Limb (tissue), 2 donors: ENCODE data around the gene NHSL2.
"Not testable (repeated sequence)": the region's sequence is repeated elsewhere in the genome, so short reads cannot be mapped to it uniquely, and the experiment has no call there.

Experiments used
- DNase-seq, 2 donors: peaks; one replicate each; pipeline ENCODE4 v3.0.0-alpha.2; 2016; ENCODE audit errors: extremely low spot score in 2 of 2

The NHSL2 gene

DNA sequence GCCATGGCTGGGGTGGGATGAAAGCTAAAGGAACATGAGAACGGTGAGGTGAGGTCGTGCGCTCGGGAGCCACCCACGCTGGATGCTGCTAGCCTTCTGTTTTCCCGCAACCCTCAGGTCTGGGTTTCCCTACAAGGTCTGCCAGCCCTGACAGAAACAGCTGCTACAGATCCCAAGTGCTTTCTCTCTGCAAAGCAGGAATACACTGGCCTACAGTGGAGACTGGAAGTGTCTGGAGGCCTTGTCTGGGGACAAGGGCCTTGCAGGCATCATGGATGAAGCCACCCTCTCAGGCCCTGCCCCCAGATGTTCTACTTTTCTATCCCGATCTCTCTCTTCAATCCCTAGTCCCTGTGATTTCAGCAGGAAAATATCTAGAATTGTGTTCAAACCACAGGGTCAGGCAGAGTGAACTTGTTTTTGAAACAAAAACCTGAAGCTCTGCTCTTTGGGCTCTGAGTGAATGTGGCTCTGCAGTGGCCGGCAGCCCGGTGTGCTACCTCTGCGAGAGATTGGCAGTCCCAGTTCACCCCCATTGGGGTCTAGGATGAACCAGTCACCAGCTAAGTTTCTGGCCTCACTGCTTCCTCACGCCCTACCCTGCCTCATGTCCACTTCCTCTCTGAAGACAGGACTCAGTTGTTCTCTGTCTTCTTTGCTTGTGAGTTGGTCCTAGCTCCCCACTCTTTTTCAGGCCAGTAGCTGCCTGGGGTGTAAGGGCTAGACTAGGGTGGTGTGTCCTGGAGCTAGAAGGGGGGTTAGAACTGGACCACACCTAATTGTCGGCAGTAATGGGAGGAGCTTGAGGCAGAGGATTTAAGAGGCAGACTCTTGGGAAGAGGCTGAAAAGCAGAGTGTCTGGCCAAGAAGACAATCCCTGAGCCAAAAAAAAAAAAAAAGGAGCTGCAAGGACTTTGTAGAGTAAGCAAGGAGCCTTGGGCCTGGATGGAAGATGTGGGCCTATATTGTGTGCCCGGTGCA lies 131.5 kb downstream of the NHSL2 start:
- DNase-seq, result peak in 1 of 2 donors; percentile 37

DNA sequence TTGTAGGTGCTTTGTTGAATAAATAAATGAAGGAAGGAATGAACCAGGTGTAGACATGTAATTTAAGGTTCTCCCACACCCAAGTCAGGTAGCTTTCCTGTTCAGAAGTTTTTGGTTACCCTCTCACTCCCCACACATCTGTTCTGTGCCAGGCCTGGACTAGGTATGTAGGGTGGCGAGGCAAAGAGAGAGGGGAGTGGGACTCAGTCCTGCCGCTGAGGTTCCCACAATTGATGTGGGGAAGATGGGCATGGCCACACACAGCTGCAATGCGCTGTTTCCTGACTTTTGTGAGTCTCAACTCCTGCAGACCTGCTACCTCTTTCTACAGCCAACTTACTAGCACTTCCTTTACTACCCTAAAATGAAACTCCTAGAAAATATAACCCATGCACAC lies 132.2 kb downstream of the NHSL2 start:
- no peak for DNase-seq

DNA sequence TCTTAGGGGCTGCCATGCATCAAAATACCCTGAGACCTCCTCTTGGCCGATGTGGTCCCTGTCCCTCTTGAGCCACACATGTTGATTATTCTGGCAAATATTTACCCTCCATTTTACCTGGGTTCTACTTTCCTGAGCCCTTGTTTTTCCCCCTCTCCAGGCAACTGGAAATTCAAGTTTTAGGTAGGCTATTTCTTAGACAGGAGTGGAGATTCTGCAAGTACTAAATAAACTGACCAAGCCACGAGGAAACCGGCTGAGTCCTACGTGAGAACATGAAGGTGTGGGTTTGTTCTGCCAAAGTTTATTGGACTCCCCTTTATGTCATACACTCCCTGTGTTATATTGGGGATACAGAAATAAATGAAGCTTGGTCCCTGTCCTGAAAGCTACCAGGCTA lies 133.0 kb downstream of the NHSL2 start:
- DNase-seq, result no peak

DNA sequence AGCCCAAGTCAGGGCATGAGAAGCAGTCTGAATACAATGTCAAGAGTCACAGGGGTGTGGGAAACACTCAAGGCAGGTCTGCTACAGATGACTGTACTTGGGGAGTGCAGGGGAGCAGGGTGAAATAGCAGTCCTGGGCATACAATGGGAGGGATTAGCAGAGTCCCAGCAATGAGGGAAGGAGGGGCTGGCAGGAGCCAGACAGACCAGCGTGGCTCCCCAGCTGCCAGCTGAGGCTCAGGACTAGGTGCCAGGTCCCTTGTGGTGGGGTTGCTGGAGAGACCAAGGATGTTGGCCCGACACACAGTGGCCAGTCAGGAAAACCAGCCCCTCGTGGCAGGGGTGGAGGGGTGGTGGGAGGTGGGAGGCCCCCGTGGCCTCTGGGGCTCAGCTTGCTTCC lies 134.5 kb downstream of the NHSL2 start:
- no peak for DNase-seq

DNA sequence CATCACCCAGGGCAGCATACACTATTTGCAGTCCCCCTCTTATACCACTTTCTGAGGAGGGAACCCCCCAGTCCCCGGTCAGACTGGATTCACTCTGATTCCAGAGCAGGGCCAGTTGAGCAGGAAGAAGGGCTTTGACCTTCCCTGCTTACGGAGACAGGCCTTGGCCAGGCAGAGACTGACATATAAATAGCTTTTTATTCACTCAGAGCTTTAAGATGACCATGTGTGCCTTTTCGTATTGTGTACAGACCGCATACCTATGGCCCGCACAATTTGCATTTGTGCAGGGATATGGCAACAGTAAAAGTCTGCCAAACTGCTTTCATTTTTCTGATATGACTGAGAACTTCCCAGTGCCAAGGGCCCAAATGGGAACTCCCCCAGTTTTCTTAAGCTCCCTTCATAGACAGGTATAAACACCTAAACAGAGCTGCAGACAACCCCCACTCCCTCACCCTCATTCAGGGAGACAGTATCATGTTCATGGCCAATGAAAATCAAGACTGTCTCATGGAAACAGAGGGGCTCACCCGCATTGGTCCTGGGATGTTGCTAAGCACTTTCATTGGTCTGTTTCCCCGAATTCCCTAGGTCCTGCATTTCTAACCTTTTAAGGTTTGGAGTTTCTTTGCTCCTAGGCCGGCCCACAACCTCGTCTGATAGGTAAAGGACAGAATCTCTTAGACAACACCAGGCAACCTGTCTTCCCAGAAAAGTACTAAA lies 135.1 kb downstream of the NHSL2 start:
- DNase-seq, result no peak

DNA sequence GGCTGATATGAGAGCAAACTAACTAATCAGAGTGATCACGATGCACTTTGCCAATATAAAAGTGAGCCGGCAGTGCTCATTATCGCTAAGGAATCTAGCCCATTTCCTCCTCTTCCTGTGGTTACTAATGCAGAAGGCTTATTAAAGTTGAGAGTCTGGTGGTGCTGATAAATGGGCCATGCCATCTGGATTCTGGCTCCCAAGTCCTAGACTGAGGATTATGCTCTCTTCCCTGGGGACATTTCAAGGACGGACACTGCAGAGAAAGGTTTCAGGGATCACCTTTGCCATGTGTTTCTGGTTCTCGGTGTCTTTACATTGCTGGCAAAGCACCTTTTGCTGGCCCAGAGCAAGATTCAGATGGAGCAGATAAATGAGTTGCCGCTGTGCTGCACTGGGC lies 135.8 kb downstream of the NHSL2 start:
- DNase-seq, result no peak

DNA sequence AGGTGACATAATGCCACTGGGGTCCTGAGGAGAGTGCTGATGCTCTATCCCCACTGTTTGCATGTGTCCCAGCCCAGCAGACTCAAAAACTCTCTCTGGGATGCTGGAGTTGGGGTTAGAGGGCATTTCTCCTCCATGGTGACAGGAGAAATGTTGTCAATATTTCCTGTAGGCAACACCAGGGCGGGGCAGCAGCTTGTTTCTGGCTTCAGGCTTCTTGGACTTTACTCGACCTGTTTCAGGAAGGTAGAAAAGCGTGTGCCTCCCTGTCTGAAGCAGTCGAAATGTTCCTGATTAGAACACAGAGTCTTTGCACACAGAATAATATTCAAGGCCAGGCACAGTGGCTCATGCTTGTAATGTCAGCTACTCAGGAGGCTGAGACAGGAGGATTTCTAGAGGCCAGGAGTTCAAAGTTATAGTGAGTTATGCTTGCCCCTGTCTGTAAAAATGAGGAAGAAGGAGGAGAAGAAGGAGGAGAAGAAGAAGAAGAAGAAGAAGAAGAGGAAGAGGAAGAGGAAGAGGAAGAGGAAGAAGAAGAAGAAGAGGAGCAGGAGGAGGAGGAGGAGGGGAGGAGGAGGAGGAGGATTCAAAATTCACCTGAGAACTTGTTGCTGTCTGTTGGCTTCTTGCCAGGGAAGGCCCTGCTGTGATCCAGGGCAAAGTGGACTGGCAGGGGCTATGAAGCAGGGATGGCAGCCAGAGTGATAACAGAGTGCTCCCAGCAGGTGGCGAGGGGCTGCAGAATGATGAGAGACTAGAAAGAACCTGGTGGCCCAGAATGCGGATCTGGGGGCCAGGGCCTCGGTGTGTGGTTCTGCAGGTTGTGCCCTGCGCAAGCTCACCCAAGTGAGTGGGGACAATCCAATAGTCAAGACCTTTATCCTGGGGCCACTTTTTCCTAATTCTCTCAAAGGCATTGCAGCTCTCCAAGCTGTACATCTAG lies 138.1 kb downstream of the NHSL2 start:
- DNase-seq, result no peak

DNA sequence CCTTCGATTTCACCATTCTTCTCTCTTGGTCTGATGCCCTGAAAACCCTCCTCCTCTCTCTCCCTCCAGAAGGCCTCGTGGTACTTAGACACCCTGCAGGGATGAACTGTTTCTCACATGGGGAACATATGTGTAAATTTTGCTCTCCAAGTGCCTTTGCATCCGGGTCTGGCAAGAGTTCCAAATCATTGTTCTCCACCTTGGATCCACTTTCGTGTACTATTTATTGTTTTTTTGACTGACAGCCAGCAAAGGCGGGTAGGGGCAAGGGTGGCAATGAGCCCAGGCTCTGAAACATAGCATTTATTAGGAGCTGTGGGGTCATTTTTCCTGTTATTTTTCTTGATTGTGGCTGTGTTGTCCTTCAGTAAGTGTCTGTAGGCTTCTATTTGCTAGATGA lies 139.4 kb downstream of the NHSL2 start:
- DNase-seq, result no peak

DNA sequence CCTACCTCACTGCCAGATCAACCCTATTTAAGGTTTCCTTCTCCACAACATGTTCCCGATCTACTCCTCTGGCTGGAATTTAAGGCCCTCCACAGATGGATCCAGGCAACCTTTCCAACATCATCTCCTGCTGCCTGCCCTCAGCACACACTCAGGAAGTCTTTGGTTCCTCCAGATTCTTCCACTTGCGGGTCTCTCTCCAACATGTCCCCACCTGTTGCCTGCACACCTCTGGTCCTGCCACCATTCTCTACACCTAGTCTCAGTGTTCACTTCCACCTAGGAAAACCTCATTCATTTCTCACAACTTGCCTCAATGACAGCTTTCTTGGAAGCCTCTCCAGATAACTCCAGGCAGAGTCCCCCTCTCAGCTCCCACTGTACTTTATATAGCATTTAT lies 140.9 kb downstream of the NHSL2 start:
- DNase-seq, result no peak

DNA sequence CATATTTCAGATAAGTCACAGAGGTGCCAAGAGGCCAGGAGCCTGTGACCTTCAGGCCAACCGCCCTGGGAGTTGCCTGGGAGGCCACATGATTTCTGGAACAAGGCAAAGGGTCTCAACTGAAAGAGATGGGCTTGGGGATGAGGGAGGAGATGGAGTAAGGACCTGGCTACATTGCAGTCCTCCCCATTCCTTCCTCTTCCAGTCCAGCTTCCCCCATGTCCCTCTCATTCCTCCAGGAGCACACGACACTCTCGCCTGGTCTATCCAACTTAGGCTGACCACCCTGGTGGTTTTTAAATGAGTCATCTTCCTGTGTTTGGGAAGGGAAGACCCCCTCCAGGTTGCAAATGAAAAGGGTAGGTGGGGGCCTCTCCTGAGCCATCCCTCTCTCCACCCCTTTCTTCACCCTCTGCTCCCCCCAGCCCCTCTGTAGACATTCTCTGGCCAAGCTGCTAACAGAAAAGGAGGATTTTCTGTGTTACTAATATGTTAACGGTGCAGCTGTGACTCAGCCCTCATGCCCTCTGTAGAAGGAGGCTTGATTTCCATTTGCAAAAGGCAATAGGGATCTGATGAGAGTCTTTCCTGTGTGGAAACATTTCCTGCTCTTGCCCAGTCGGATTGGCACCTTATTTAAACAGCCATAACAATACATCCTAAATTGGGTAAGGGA lies 141.9 kb downstream of the NHSL2 start:
- DNase-seq, result no peak

DNA sequence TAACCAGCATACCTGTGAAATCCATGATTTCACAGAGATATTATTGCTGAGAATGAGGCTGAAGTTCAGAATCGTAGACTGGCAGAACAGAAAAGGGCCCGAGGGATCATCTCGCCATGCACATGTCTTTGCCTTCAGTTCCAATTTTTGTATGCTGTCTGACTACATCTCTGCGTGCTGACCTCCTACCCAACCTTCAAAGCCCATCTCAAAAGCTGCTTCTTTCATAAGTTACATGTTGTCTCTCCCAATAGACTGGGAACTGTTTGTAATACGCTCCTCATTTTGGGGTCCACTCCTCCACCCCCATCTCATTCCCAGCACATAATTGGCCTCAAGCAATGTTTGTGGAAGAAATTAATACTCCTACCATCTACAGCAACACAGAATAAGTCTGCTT lies 142.9 kb downstream of the NHSL2 start:
- DNase-seq, result no peak

DNA sequence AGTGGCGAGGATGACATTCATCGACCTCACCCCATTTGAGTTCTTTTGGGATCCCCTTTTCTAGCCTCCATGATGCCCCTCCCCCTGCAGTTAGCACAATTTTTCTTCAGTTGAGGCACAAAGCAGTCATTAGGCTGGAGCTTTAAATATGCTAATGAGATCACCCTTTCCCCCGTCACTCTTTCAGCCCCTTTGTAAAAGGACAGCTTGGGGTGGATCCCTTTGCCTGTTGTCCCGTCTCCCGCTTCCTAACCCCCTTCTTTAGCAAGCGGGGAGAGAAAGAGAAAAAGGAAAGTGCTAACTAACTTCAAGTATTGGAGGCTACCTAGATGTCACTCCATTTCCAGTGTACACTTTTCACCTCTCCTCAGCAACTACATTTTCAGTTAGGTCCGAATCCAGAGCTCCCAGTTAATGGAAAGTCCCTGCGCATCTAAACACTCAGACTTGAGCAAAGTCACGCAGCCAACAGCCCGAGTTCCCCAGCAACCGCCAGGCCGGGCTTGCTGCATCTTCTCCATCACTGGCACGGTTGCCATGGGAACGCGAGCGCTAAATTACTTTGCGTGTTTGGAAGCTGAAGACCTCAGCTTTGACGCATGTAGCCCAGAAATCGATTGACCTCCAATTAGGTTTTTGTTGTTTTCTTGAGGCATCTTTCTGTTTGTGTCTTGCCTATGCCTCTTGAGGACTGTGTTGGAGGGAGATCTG lies 144.3 kb downstream of the NHSL2 start:
- DNase-seq, result peak in 1 of 2 donors; percentile 52

DNA sequence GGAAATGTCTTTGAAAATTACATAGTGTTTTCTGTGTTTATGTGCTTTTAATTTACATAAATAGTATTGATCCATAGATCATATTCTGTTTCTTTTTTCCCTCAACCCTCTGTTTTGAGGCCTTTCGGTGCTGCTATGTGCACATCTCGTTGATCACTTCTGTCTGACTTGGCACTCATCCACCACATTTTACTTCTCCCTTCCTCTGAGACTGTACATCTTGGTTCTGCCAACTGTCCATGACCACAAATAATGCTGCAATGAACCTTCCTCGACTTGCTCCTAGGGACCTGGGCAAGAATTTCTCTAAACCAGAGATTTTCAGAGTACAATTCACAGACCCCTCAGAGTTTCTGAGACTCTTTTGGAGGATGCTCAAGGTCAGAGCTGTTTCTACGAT lies 146.7 kb downstream of the NHSL2 start:
- no peak for DNase-seq

DNA sequence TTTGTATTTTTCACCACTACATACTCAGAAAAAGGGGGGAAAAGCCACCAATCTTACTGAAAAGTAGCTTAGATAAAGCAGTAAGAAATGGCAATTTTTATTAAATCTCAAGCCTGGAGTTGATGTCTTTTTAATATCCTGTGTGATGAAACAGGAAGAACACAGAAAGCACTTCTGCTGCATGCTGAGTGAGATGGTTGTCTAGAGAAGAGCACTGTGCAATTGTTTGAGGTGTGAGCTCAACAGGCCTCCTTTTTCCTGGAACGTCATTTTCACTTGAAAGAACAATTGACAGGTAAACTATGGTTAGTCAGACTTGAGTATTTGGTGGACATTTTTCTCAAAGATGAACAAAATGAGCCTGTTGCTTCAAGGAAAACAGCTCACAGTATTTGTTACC lies 147.2 kb downstream of the NHSL2 start:
- no peak for DNase-seq

DNA sequence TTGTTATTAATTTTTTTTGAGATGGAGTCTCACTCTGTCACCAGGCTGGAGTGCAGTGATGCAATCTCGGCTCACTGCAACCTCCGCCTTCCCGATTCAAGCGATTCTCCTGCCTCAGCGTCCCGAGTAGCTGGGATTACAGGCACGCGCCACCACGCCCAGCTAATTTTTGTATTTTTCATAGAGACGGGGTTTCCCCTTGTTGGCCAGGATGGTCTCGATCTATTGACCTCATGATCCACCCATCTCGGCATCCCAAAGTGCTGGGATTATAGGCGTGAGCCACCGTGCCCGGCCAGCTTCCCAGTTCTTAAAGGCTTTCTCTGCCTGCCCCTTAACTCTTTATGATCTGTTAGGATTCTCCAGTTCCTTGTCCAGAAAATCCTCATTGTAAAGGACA lies 147.7 kb downstream of the NHSL2 start:
- DNase-seq, result not testable (repeated sequence)

DNA sequence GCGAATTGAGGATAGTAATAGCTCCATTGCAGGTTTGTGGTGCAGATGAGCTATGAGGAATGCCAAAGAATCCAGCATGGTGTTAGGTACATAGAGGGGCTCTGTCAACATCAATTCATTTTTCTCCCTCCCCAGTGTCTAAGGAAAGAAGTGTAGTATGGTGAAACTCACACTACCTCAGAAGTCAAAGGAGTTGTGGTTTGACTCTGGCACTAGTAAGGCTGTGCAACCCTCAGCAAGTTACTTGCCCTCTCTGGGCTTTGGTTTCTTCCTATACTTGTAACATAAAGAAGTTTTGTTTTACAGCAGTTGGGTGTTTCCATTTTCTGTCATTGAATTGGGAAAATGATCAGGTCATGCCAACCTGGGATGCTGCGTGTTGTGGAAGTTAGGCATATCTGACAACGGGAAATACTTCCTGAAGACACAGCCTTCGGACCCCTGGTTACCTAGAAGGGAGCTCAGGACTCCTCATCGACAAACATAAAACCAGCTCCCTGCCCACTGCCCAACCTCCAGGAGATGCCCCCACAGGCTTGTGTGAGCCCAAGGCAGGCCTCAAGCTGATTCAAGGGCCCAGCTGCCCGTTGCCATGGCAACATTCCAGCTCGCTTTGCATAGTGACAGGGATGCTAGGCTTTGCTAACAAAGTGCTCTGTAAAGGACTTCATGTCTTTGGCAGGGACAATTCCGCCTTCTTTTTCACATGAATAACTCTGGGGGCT lies 149.7 kb downstream of the NHSL2 start:
- peak in 1 of 2 donors; percentile 53 for DNase-seq

DNA sequence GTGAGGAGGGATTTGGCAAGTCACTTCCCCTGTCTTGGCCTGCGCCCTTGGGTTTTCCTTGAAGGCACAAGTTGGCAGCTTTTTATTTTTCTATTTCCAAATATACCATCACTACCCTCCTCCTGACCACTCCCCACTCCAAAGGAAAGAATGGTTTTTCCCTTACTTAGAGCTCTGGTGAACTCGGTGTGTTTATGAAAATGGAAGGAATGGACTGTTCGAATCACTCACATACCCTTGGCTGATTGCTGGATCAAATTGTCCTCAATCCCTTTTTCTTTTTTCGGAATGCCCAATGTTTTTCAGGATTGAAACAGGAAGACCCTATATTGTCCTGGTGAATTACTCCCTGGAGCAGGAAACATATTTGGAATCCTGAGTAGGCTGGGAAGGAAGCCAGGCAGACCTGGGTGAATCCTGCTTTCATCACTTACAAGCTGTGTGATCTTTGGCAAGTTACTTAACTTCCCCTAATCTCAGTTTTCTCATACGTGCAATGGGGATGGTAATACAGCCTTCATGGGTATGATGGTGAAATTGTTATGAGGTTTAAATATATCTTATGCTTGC lies 150.4 kb downstream of the NHSL2 start:
- DNase-seq, result no peak

DNA sequence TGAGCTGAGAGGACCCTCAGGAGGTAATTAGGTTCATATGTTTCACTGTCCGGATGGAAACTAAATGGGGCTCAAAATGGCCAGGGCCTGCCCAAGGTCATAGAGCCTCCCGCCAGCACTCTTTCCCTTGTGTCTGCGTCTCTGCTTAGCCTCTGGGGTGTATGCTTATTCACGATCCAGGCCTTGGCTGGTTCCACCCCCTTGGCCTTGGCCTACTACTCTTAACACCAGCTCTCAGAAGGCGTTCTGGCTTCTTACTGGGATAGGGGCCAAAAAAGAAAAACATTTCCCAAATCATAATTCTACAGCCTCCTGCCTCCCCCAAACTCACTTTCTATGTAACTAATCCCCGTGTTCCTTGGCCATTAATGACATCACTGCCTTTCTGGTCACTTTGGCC lies 152.3 kb downstream of the NHSL2 start:
- no peak for DNase-seq
